Measurements from ENCODE around the gene HDAC4.

The HDAC4 gene

DNA sequence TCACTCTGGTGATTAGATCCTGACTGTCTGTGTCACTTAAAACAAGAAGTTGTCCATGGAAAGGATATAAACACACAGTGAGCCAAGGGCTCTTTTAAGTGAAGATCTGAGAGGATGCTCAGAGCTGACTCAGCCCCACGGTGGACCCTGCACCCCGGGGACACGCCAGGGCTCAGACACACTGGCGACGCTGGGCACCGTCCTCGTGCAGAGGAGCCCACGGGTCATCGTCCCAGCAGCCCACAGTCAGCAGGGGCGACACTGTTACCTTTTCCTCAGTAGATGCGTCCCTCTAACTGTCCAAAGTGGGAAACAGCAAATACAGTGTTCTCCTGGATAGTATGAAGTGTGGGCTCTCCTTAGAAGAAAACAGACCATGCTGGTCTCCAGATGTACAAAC lies 225.6 kb downstream of the HDAC4 start:
- no peaks in the 10 kb centered on the region for H3K27me3 ChIP-seq
- H3K4me3 ChIP-seq = no peak overlapping the region
- H4K20me1 ChIP-seq = no peaks in the 10 kb centered on the region; a peak in 1 of 22 replicates
- H3K9me3 ChIP-seq (replicated peaks in 1 of 11) = peaks cover 85 to 97% (median 91%) of the 10 kb centered on the region in 11 experiments
- TF ChIP-seq Cebpa-rat (IDR thresholded peaks at IDR 0.05) = no peak
- H3K9ac ChIP-seq = no peak overlapping the region
- H3K27ac ChIP-seq = no peak overlapping the region
- peaks cover 77 to 95% (median 91%) of the 10 kb centered on the region in 11 experiments for H3K36me3 ChIP-seq
- H3K4me2 ChIP-seq = no peak overlapping the region
- peaks cover 0 to 13% (median 0%) of the 10 kb centered on the region in 10 experiments; a peak in 6 of 20 replicates for H3K4me1 ChIP-seq

- H4K20me1 ChIP-seq = peaks cover 0 to 3% (median 0%) of the 10 kb centered on the region in 11 experiments; a peak in 1 of 22 replicates
- H3K27me3 ChIP-seq = no peaks in the 10 kb centered on the region
- no peak for TF ChIP-seq Cebpa-rat (IDR thresholded peaks at IDR 0.05)
- peaks cover 69 to 79% (median 74%) of the 10 kb centered on the region in 11 experiments for H3K9me3 ChIP-seq (replicated peaks in 1 of 11)
- H3K27ac ChIP-seq = no peak overlapping the region
- H3K4me1 ChIP-seq = peaks cover 0 to 12% (median 0%) of the 10 kb centered on the region in 10 experiments; a peak in 6 of 20 replicates
- no peak overlapping the region for H3K4me2 ChIP-seq
- peaks cover 72 to 92% (median 88%) of the 10 kb centered on the region in 11 experiments for H3K36me3 ChIP-seq
- H3K9ac ChIP-seq = no peak overlapping the region
- H3K4me3 ChIP-seq = no peak overlapping the region
Measured at GRCh38 chr2:239173301-239173700, 227.5 kb downstream of the HDAC4 start.

DNA sequence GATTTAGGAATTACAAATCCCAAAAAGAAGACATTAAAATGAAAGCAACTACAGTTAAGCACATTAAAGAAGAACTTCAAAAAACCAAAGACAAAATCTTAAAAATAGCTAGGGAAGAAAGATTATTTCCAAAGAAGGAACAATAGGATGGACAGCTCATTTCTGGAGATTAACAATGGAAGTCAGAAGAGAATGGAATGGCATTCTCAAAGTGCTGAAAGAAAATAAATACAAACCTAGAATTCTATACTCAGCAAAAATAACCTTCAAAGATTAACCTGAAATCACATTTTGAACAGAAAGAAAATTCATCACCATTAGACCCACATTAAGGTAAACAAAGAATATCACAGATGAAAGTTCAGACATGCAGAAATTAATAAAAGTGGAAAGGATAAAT lies 229.2 kb downstream of the HDAC4 start:
- Histone ChIP-seq H3K27me3 (no peaks in the 10 kb centered on the region), H3K4me1 (peaks cover 0 to 6% (median 0%) of the 10 kb centered on the region in 10 experiments; a peak in 1 of 20 replicates), H4K20me1 (peaks cover 0 to 10% (median 0%) of the 10 kb centered on the region in 11 experiments; a peak in 3 of 22 replicates), H3K27ac (no peak overlapping the region), H3K36me3 (peaks cover 56 to 91% (median 79%) of the 10 kb centered on the region in 11 experiments), H3K4me2 (no peak overlapping the region), H3K4me3 (no peak overlapping the region), H3K9me3 (replicated peaks in 1 of 11) (peaks cover 52 to 63% (median 58%) of the 10 kb centered on the region in 11 experiments), H3K9ac (no peak overlapping the region)
- TF ChIP-seq Cebpa-rat (IDR thresholded peaks at IDR 0.05) = no peak

- peaks cover 0 to 26% (median 0%) of the 10 kb centered on the region in 11 experiments; a peak in 5 of 22 replicates for H4K20me1 ChIP-seq
- peaks cover 37 to 77% (median 62%) of the 10 kb centered on the region in 11 experiments for H3K36me3 ChIP-seq
- no peak for TF ChIP-seq Cebpa-rat (IDR thresholded peaks at IDR 0.05)
- no peaks in the 10 kb centered on the region for H3K27me3 ChIP-seq
- H3K9ac ChIP-seq = no peak overlapping the region
- peaks cover 10 to 20% (median 12%) of the 10 kb centered on the region in 10 experiments for H3K4me1 ChIP-seq
- peaks cover 38 to 41% (median 40%) of the 10 kb centered on the region in 11 experiments for H3K9me3 ChIP-seq (replicated peaks in 1 of 11)
- no peak overlapping the region for H3K27ac ChIP-seq
- H3K4me3 ChIP-seq = no peak overlapping the region
- H3K4me2 ChIP-seq = no peak overlapping the region
Measured at GRCh38 chr2:239169311-239170048, 231.3 kb downstream of the HDAC4 start.

DNA sequence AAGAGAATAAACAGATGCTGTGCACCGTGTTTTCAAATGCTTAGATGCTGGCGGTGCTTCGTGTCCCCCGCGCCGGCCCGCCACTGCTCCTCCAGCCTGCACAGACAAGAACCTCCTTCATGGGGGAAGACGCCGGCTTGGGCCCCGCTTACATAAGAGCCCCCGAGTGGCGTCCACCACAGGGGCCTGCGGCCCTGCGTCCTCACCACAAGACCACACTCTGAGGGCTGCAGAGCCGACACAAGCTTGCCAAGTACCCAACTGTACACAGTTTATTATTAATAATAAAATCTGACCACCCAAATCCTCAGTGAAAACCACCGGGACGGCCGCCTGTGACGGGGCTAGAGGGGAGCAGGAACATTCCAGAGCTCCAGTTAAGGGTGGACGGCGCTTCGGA lies 232.2 kb downstream of the HDAC4 start:
- H3K4me2 ChIP-seq = no peak overlapping the region
- H3K9ac ChIP-seq = no peak overlapping the region
- no peak overlapping the region for H3K4me3 ChIP-seq
- peaks cover 19 to 29% (median 21%) of the 10 kb centered on the region in 10 experiments for H3K4me1 ChIP-seq
- peaks cover 0 to 35% (median 0%) of the 10 kb centered on the region in 11 experiments; a peak in 6 of 22 replicates for H4K20me1 ChIP-seq
- no peaks in the 10 kb centered on the region for H3K27me3 ChIP-seq
- peaks cover 28 to 70% (median 54%) of the 10 kb centered on the region in 11 experiments for H3K36me3 ChIP-seq
- peaks cover 29 to 32% (median 31%) of the 10 kb centered on the region in 11 experiments; a peak in 21 of 22 replicates for H3K9me3 ChIP-seq (replicated peaks in 1 of 11)
- TF ChIP-seq Cebpa-rat (IDR thresholded peaks at IDR 0.05) = no peak
- H3K27ac ChIP-seq = no peak overlapping the region

GRCh38 chr2:239167766-239168444 lies 232.9 kb downstream of the HDAC4 start:
- Histone ChIP-seq H3K27me3 (no peaks in the 10 kb centered on the region; a peak in 1 of 22 replicates), H4K20me1 (peaks cover 0 to 41% (median 0%) of the 10 kb centered on the region in 11 experiments; a peak in 6 of 22 replicates), H3K36me3 (peaks cover 22 to 70% (median 49%) of the 10 kb centered on the region in 11 experiments), H3K4me3 (no peak overlapping the region), H3K9ac (no peak overlapping the region), H3K9me3 (replicated peaks in 1 of 11) (peaks cover 22 to 26% (median 25%) of the 10 kb centered on the region in 11 experiments; a peak in 21 of 22 replicates), H3K4me1 (peaks cover 26 to 36% (median 28%) of the 10 kb centered on the region in 10 experiments), H3K4me2 (no peak overlapping the region), H3K27ac (no peak overlapping the region)
- no peak for TF ChIP-seq Cebpa-rat (IDR thresholded peaks at IDR 0.05)

GRCh38 chr2:239167011-239167673 lies 233.7 kb downstream of the HDAC4 start:
- H3K4me3 ChIP-seq = no peak overlapping the region
- H3K9ac ChIP-seq = no peak overlapping the region
- peaks cover 0 to 46% (median 0%) of the 10 kb centered on the region in 11 experiments; a peak in 6 of 22 replicates for H4K20me1 ChIP-seq
- peaks cover 0 to 4% (median 0%) of the 10 kb centered on the region in 11 experiments; a peak in 2 of 22 replicates for H3K27me3 ChIP-seq
- TF ChIP-seq Cebpa-rat (IDR thresholded peaks at IDR 0.05) = no peak
- H3K27ac ChIP-seq = no peak overlapping the region
- H3K9me3 ChIP-seq (replicated peaks in 1 of 11) = peaks cover 16 to 18% (median 17%) of the 10 kb centered on the region in 11 experiments; a peak in 21 of 22 replicates
- peaks cover 31 to 43% (median 35%) of the 10 kb centered on the region in 10 experiments for H3K4me1 ChIP-seq
- H3K4me2 ChIP-seq = no peak overlapping the region
- peaks cover 21 to 70% (median 44%) of the 10 kb centered on the region in 11 experiments for H3K36me3 ChIP-seq

GRCh38 chr2:239166201-239166834 lies 234.5 kb downstream of the HDAC4 start:
- Histone ChIP-seq H3K27me3 (peaks cover 0 to 6% (median 0%) of the 10 kb centered on the region in 11 experiments; a peak in 2 of 22 replicates), H3K9me3 (replicated peaks in 1 of 11) (peaks cover 9 to 10% (median 9%) of the 10 kb centered on the region in 11 experiments; a peak in 21 of 22 replicates), H3K9ac (no peak overlapping the region), H3K4me2 (no peak overlapping the region), H3K4me1 (peaks cover 39 to 51% (median 43%) of the 10 kb centered on the region in 10 experiments), H3K27ac (no peak overlapping the region), H3K4me3 (no peak overlapping the region), H4K20me1 (peaks cover 0 to 51% (median 0%) of the 10 kb centered on the region in 11 experiments; a peak in 6 of 22 replicates), H3K36me3 (peaks cover 19 to 70% (median 37%) of the 10 kb centered on the region in 11 experiments)
- no peak for TF ChIP-seq Cebpa-rat (IDR thresholded peaks at IDR 0.05)

All from BLaER1 treated with 17β-estradiol and CSF1 and Interleukin-3, amounts not matched to agents 10 nM and 100 nM (cell line).